Fibroblast of villous mesenchyme (primary cell): Measurements from ENCODE around the gene MAP3K21. TPM values are rescaled to one million over a fixed set of nuclear protein-coding genes. Genes with fewer than 3 reads are reported as not detected.

ENCODE experiments used
- DNase-seq: peaks from one replicate; pipeline ENCODE4 v3.0.0-alpha.2; 2010; ENCODE audit warnings: low read depth
- H3K4me3 ChIP-seq: 2 replicates; pipeline ENCODE4 v1.5.1; 2011; ENCODE audit warnings: low read depth, mild to moderate bottlenecking, low read length
- CTCF ChIP-seq: IDR thresholded peaks from 2 replicates; pipeline ENCODE4 v1.5.1; 2012; ENCODE audit warnings: low read depth, mild to moderate bottlenecking, low read length; ENCODE audit not compliant: insufficient read depth
- total RNA-seq: library from RNA; depleted of rRNA; stranded (reverse); fragments of >200 nt; gene quantifications from 2 replicates; pipeline ENCODE4 v1.2.3, GENCODE V29; 2012

The MAP3K21 gene
- total RNA-seq, 1 donor: 1.3 TPM

- H3K4me3 ChIP-seq: no peak overlapping the region
- peak; percentile 47 for DNase-seq
- TF ChIP-seq CTCF: no peak
Measured at GRCh38 chr1:233300326-233300725, 27.2 kb upstream of the MAP3K21 start.

- TF ChIP-seq CTCF: peak; percentile 79
- no peak overlapping the region for H3K4me3 ChIP-seq
- DNase-seq: peak; percentile 34
Measured at GRCh38 chr1:233304489-233305102, 22.9 kb upstream of the MAP3K21 start.

GRCh38 chr1:233313434-233314155, 13.9 kb upstream of the MAP3K21 start:
- DNase-seq: no peak
- no peak overlapping the region for H3K4me3 ChIP-seq
- no peak for TF ChIP-seq CTCF

- no peak overlapping the region for H3K4me3 ChIP-seq
- DNase-seq: no peak
- TF ChIP-seq CTCF: no peak
Measured at GRCh38 chr1:233315718-233316301, 11.7 kb upstream of the MAP3K21 start.

GRCh38 chr1:233316473-233316872, 11.1 kb upstream of the MAP3K21 start:
- H3K4me3 ChIP-seq: no peak overlapping the region
- TF ChIP-seq CTCF: no peak
- DNase-seq: no peak

GRCh38 chr1:233319272-233319671, 8.3 kb upstream of the MAP3K21 start:
- no peak for DNase-seq
- no peak for TF ChIP-seq CTCF
- H3K4me3 ChIP-seq: no peak overlapping the region
